Lung (tissue), 12 donors: Measurements from ENCODE around the gene MAPKAPK5. TPM values are rescaled to one million over a fixed set of nuclear protein-coding genes. Genes with fewer than 3 reads are reported as not detected.
A peak's percentile ranks its signal among the peaks of the same experiment; 100 is the strongest.

Experiments
- ATAC-seq: fragments of 200-7000 bp; cut with Tn5 transposase; one replicate; pipeline ENCODE4 v1.9.1; 2020; ENCODE audit warnings: moderate number of reproducible peaks; ENCODE audit not compliant: insufficient read depth, low FRiP score
- DNase-seq, 3 donors: peaks; one replicate each; pipeline ENCODE4 v3.0.0-alpha.2; 2013 to 2017
- H3K27ac ChIP-seq, 2 donors: one replicate each; pipeline ENCODE4 v1.5.1; 2013; ENCODE audit warnings: mild to moderate bottlenecking in 2 of 2, moderate library complexity in 2 of 2, control low read depth in 1 of 2, inconsistent platforms in 1 of 2, low read depth in 1 of 2, low read length in 1 of 2
- H3K27me3 ChIP-seq, 3 donors: one replicate each; pipeline ENCODE4 v1.5.1; 2013; ENCODE audit warnings: low read length in 2 of 3; ENCODE audit not compliant: control insufficient read depth in 3 of 3, insufficient read depth in 3 of 3
- H3K36me3 ChIP-seq, 4 donors: one replicate each; pipeline ENCODE4 v1.5.1; 2013; ENCODE audit warnings: low read length in 4 of 4, mild to moderate bottlenecking in 1 of 4, moderate library complexity in 1 of 4; ENCODE audit not compliant: control insufficient read depth in 4 of 4, insufficient read depth in 4 of 4
- H3K4me1 ChIP-seq, 5 donors: one replicate each; pipeline ENCODE4 v1.5.1; 2013; ENCODE audit warnings: low read length in 5 of 5, mild to moderate bottlenecking in 2 of 5, moderate library complexity in 1 of 5; ENCODE audit not compliant: control insufficient read depth in 5 of 5, insufficient read depth in 5 of 5
- H3K4me3 ChIP-seq: one replicate; pipeline ENCODE4 v1.5.1; 2013; ENCODE audit warnings: mild to moderate bottlenecking, control low read depth, moderate library complexity
- H3K9ac ChIP-seq, 2 donors: one replicate each; pipeline ENCODE4 v1.5.1; 2013; ENCODE audit warnings: low read length in 2 of 2, control low read depth in 1 of 2; ENCODE audit not compliant: insufficient read depth in 1 of 2
- H3K9me3 ChIP-seq, 4 donors: one replicate each; pipeline ENCODE4 v1.5.1; 2013; ENCODE audit warnings: low read length in 3 of 4, mild to moderate bottlenecking in 1 of 4, moderate library complexity in 1 of 4; ENCODE audit not compliant: control insufficient read depth in 4 of 4, insufficient read depth in 3 of 4
- CTCF ChIP-seq: IDR thresholded peaks from 2 replicates; pipeline ENCODE4 v1.5.1; 2012; ENCODE audit warnings: mild to moderate bottlenecking; ENCODE audit errors: control extremely low read depth, extremely low read depth
- WGBS, 2 donors: extraction: QIAGEN DNeasy Blood & Tissue Kit; methylation state at CpG; one replicate each; pipeline ENCODE4 v1.1.7; 2013; 5-methylcytosine and 5-hydroxymethylcytosine counted together
- polyA plus RNA-seq, 2 donors: library from polyadenylated mRNA; stranded (reverse); fragments of 200-250 nt; gene quantifications; one replicate each; pipeline ENCODE4 v1.2.1, GENCODE V29; 2013
- total RNA-seq, 2 donors: library from RNA; depleted of rRNA in 1 of 2; stranded (reverse); fragments of >200 nt in 1 of 2; gene quantifications; one replicate each; pipeline ENCODE4 v1.2.1, GENCODE V29; 2014 to 2021
- donor health status: control.
- donor health status: control.
- donor health status: Bipolar disorder and iron deficiency.
- donor health status: healthy.
- donor health status: DM: yes; HTN: yes; CAD: no.

MAPKAPK5 gene
- total and polyA plus RNA-seq, 4 donors, result 15.4 to 46.3 (median 37.2) TPM

GRCh38 chr12:111838353-111838752 is 3.7 kb upstream of the MAPKAPK5 start:
- Histone ChIP-seq H3K27me3 (no peaks in the 10 kb centered on the region), H3K9me3 (no peaks in the 10 kb centered on the region), H3K4me1 (peaks cover 3 to 13% (median 10%) of the 10 kb centered on the region in 5 donors), H3K36me3 (peaks cover 0 to 9% (median 3%) of the 10 kb centered on the region in 4 donors), H3K27ac (no peak overlapping the region), H3K4me3 (no peak overlapping the region), H3K9ac (no peak overlapping the region)
- DNase-seq, result no peak
- ATAC-seq, result no peak
- 95 to 99% methylated on average over 3 of the region's 3 CpGs for WGBS, 2 donors
- no peak for TF ChIP-seq CTCF

GRCh38 chr12:111840807-111841206 is 1.2 kb upstream of the MAPKAPK5 start:
- 20 to 29% methylated on average over 11 of the region's 11 CpGs for WGBS, 2 donors
- no peak for TF ChIP-seq CTCF
- H3K27ac ChIP-seq, result peak overlapping the region; percentile 60 to 92
- ATAC-seq, result no peak
- H3K4me3 ChIP-seq, result peak overlapping the region; percentile 96
- DNase-seq, result no peak
- peaks cover 0 to 9% (median 6%) of the 10 kb centered on the region in 4 donors for H3K36me3 ChIP-seq
- H3K9ac ChIP-seq, result peak overlapping the region; percentile 94 to 97
- H3K4me1 ChIP-seq, result peaks cover 6 to 19% (median 10%) of the 10 kb centered on the region in 5 donors
- H3K27me3 ChIP-seq, result no peaks in the 10 kb centered on the region
- H3K9me3 ChIP-seq, result no peaks in the 10 kb centered on the region

- no peak for DNase-seq
These were observed 735 bp upstream of the MAPKAPK5 start for GRCh38 chr12:111841236-111841749.

More at GRCh38 chr12:111841236-111841749, 735 bp upstream of the MAPKAPK5 start:
- no peaks in the 10 kb centered on the region for H3K27me3 ChIP-seq
- no peak for TF ChIP-seq CTCF
- WGBS, 2 donors, result 0% methylated on average over 13 of the region's 13 CpGs
- ATAC-seq, result no peak
- H3K9ac ChIP-seq, result peak overlapping the region; percentile 94 to 97
- peak overlapping the region; percentile 92 to 100 for H3K27ac ChIP-seq
- peaks cover 6 to 19% (median 10%) of the 10 kb centered on the region in 5 donors for H3K4me1 ChIP-seq
- no peaks in the 10 kb centered on the region for H3K9me3 ChIP-seq
- peaks cover 0 to 9% (median 6%) of the 10 kb centered on the region in 4 donors for H3K36me3 ChIP-seq
- peak overlapping the region; percentile 96 for H3K4me3 ChIP-seq
